WTC11 (cell line): Measurements from ENCODE around the gene SNX8. TPM values are rescaled to one million over a fixed set of nuclear protein-coding genes. Genes with fewer than 3 reads are reported as not detected.

Source experiments
- ESRRA ChIP-seq: sonication (generic); formaldehyde crosslinking; IDR thresholded peaks from 2 replicates; pipeline ENCODE4 v1.8.1; 2022; ENCODE audit warnings: mild to moderate bottlenecking, missing genetic modification reagents, borderline replicate concordance
- IRF2 ChIP-seq: sonication (generic); formaldehyde crosslinking; IDR thresholded peaks from 2 replicates; pipeline ENCODE4 v1.8.0; 2022; ENCODE audit warnings: low read depth, missing genetic modification reagents, borderline replicate concordance
- JAZF1 ChIP-seq: fragments of 250-450 bp; sonication (Bioruptor Pico); IDR thresholded peaks from 2 replicates; pipeline ENCODE4 v1.9.0; 2021; ENCODE audit warnings: moderate library complexity, mild to moderate bottlenecking, inconsistent platforms
- KAT7 ChIP-seq: sonication (generic); formaldehyde crosslinking; IDR thresholded peaks from 2 replicates; pipeline ENCODE4 v1.8.1; 2023; ENCODE audit warnings: missing genetic modification reagents, mild to moderate bottlenecking, borderline replicate concordance
- NFE2L1 ChIP-seq: sonication (generic); formaldehyde crosslinking; IDR thresholded peaks from 2 replicates; pipeline ENCODE4 v1.8.1; 2023; ENCODE audit warnings: missing genetic modification reagents
- NR1H2 ChIP-seq: sonication (generic); formaldehyde crosslinking; IDR thresholded peaks from 2 replicates; pipeline ENCODE4 v1.9.0; 2021; ENCODE audit warnings: mild to moderate bottlenecking, moderate library complexity, missing genetic modification reagents
- OVOL2 ChIP-seq: fragments of 250-450 bp; sonication (Bioruptor Pico); IDR thresholded peaks from 2 replicates; pipeline ENCODE4 v1.9.0; 2021; ENCODE audit warnings: mild to moderate bottlenecking, borderline replicate concordance
- TEAD1 ChIP-seq: sonication (generic); formaldehyde crosslinking; IDR thresholded peaks from 2 replicates; pipeline ENCODE4 v1.8.0; 2022; ENCODE audit warnings: mild to moderate bottlenecking, missing genetic modification reagents
- TP53 ChIP-seq: sonication (generic); formaldehyde crosslinking; IDR thresholded peaks from 2 replicates; pipeline ENCODE4 v1.8.1; 2023; ENCODE audit warnings: mild to moderate bottlenecking, missing genetic modification reagents
- ZNF396 ChIP-seq: fragments of 250-450 bp; sonication (Bioruptor Pico); IDR thresholded peaks from 2 replicates; pipeline ENCODE4 v1.8.0; 2021; ENCODE audit warnings: mild to moderate bottlenecking, moderate library complexity, borderline replicate concordance
- ZNF671 ChIP-seq: fragments of 250-450 bp; sonication (Bioruptor Pico); IDR thresholded peaks from 2 replicates; pipeline ENCODE4 v1.8.0; 2021; ENCODE audit warnings: mild to moderate bottlenecking
- total RNA-seq: library from RNA; stranded (reverse); gene quantifications from 3 replicates; pipeline ENCODE4 v1.2.3, GENCODE V29; 2021
- TF ChIP-seq, protein P1 (sequence below): sonication (generic); formaldehyde crosslinking; IDR thresholded peaks from 2 replicates; pipeline ENCODE4 v1.8.1; 2023; ENCODE audit warnings: mild to moderate bottlenecking, moderate library complexity, missing genetic modification reagents
- TF ChIP-seq, protein P2 (sequence below): sonication (generic); formaldehyde crosslinking; IDR thresholded peaks from 2 replicates; pipeline ENCODE4 v1.8.0; 2022; ENCODE audit warnings: mild to moderate bottlenecking, missing genetic modification reagents
- TF ChIP-seq, protein P3 (sequence below): sonication (generic); formaldehyde crosslinking; IDR thresholded peaks from 2 replicates; pipeline ENCODE4 v1.8.0; 2022; ENCODE audit warnings: missing genetic modification reagents
- TF ChIP-seq, protein P4 (sequence below): fragments of 200-600 bp; IDR thresholded peaks from 2 replicates; pipeline ENCODE4 v1.8.0; 2022; ENCODE audit warnings: antibody characterized with exemption
- TF ChIP-seq, protein P5 (sequence below): fragments of 250-450 bp; sonication (Bioruptor Pico); IDR thresholded peaks from 2 replicates; pipeline ENCODE4 v1.9.0; 2021; ENCODE audit warnings: mild to moderate bottlenecking
- TF ChIP-seq, protein P6 (sequence below): sonication (generic); formaldehyde crosslinking; IDR thresholded peaks from 2 replicates; pipeline ENCODE4 v1.8.1; 2022; ENCODE audit warnings: mild to moderate bottlenecking, missing genetic modification reagents, moderate library complexity, borderline replicate concordance
- TF ChIP-seq, protein P7 (sequence below): sonication (generic); formaldehyde crosslinking; IDR thresholded peaks from 2 replicates; pipeline ENCODE4 v1.8.1; 2023; ENCODE audit warnings: mild to moderate bottlenecking, missing genetic modification reagents
- TF ChIP-seq, protein P8 (sequence below): sonication (generic); formaldehyde crosslinking; IDR thresholded peaks from 2 replicates; pipeline ENCODE4 v1.8.1; 2023; ENCODE audit warnings: mild to moderate bottlenecking, missing genetic modification reagents, borderline replicate concordance

SNX8 gene
- total RNA-seq, 1 experiment from 2014 or later, result 50.8 TPM

DNA sequence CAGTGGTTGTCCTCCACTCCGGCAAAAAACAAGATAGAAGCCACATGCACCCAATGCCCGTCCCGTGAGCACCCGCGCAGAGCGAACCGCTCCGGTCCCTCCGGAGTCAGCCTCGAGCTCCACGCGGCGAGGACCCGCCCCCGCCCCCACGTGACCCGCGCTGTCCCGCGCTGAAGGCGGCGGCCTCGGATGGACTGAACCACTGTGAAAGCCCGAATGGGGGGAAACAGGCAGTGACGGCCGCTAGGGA is 39.6 kb upstream of the SNX8 start (continued):
- TF ChIP-seq, protein P1, sequence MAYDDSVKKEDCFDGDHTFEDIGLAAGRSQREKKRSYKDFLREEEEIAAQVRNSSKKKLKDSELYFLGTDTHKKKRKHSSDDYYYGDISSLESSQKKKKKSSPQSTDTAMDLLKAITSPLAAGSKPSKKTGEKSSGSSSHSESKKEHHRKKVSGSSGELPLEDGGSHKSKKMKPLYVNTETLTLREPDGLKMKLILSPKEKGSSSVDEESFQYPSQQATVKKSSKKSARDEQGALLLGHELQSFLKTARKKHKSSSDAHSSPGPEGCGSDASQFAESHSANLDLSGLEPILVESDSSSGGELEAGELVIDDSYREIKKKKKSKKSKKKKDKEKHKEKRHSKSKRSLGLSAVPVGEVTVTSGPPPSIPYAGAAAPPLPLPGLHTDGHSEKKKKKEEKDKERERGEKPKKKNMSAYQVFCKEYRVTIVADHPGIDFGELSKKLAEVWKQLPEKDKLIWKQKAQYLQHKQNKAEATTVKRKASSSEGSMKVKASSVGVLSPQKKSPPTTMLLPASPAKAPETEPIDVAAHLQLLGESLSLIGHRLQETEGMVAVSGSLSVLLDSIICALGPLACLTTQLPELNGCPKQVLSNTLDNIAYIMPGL (CRISPR knock-in tag), result 0 out of 2 replicates have a peak, but pooled peaks have one; percentile 55
- TF ChIP-seq, protein P2, sequence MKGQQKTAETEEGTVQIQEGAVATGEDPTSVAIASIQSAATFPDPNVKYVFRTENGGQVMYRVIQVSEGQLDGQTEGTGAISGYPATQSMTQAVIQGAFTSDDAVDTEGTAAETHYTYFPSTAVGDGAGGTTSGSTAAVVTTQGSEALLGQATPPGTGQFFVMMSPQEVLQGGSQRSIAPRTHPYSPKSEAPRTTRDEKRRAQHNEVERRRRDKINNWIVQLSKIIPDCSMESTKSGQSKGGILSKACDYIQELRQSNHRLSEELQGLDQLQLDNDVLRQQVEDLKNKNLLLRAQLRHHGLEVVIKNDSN (CRISPR knock-in tag), result peak; percentile 99
- TF ChIP-seq TEAD1 (CRISPR knock-in tag), result peak; percentile 80; the same call in 1 of the 2 replicates
- TF ChIP-seq OVOL2 (CRISPR knock-in tag), result no peak
- TF ChIP-seq ZNF671 (CRISPR knock-in tag), result no peak
- TF ChIP-seq NFE2L1, result peak; percentile 83; the same call in 1 of the 2 replicates
- TF ChIP-seq, protein P3, sequence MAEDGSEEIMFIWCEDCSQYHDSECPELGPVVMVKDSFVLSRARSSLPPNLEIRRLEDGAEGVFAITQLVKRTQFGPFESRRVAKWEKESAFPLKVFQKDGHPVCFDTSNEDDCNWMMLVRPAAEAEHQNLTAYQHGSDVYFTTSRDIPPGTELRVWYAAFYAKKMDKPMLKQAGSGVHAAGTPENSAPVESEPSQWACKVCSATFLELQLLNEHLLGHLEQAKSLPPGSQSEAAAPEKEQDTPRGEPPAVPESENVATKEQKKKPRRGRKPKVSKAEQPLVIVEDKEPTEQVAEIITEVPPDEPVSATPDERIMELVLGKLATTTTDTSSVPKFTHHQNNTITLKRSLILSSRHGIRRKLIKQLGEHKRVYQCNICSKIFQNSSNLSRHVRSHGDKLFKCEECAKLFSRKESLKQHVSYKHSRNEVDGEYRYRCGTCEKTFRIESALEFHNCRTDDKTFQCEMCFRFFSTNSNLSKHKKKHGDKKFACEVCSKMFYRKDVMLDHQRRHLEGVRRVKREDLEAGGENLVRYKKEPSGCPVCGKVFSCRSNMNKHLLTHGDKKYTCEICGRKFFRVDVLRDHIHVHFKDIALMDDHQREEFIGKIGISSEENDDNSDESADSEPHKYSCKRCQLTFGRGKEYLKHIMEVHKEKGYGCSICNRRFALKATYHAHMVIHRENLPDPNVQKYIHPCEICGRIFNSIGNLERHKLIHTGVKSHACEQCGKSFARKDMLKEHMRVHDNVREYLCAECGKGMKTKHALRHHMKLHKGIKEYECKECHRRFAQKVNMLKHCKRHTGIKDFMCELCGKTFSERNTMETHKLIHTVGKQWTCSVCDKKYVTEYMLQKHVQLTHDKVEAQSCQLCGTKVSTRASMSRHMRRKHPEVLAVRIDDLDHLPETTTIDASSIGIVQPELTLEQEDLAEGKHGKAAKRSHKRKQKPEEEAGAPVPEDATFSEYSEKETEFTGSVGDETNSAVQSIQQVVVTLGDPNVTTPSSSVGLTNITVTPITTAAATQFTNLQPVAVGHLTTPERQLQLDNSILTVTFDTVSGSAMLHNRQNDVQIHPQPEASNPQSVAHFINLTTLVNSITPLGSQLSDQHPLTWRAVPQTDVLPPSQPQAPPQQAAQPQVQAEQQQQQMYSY (CRISPR knock-in tag), result peak; percentile 43; the same call in 1 of the 2 replicates
- peak; percentile 53; the same call in 1 of the 2 replicates for TF ChIP-seq ESRRA (CRISPR knock-in tag)
- TF ChIP-seq IRF2 (CRISPR knock-in tag), result no peak
- TF ChIP-seq JAZF1 (CRISPR knock-in tag), result no peak
- no peak for TF ChIP-seq NR1H2 (CRISPR knock-in tag)
- TF ChIP-seq, protein P4, sequence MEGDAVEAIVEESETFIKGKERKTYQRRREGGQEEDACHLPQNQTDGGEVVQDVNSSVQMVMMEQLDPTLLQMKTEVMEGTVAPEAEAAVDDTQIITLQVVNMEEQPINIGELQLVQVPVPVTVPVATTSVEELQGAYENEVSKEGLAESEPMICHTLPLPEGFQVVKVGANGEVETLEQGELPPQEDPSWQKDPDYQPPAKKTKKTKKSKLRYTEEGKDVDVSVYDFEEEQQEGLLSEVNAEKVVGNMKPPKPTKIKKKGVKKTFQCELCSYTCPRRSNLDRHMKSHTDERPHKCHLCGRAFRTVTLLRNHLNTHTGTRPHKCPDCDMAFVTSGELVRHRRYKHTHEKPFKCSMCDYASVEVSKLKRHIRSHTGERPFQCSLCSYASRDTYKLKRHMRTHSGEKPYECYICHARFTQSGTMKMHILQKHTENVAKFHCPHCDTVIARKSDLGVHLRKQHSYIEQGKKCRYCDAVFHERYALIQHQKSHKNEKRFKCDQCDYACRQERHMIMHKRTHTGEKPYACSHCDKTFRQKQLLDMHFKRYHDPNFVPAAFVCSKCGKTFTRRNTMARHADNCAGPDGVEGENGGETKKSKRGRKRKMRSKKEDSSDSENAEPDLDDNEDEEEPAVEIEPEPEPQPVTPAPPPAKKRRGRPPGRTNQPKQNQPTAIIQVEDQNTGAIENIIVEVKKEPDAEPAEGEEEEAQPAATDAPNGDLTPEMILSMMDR, result no peak
- TF ChIP-seq KAT7 (CRISPR knock-in tag), result peak; percentile 60; the same call in 1 of the 2 replicates
- no peak for TF ChIP-seq ZNF396 (CRISPR knock-in tag)
- TF ChIP-seq, protein P5, sequence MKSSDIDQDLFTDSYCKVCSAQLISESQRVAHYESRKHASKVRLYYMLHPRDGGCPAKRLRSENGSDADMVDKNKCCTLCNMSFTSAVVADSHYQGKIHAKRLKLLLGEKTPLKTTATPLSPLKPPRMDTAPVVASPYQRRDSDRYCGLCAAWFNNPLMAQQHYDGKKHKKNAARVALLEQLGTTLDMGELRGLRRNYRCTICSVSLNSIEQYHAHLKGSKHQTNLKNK (CRISPR knock-in tag), result no peak
- TF ChIP-seq, protein P6, sequence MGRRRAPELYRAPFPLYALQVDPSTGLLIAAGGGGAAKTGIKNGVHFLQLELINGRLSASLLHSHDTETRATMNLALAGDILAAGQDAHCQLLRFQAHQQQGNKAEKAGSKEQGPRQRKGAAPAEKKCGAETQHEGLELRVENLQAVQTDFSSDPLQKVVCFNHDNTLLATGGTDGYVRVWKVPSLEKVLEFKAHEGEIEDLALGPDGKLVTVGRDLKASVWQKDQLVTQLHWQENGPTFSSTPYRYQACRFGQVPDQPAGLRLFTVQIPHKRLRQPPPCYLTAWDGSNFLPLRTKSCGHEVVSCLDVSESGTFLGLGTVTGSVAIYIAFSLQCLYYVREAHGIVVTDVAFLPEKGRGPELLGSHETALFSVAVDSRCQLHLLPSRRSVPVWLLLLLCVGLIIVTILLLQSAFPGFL (CRISPR knock-in tag), result 0 out of 2 replicates have a peak, but pooled peaks have one; percentile 78
- TF ChIP-seq TP53 (CRISPR knock-in tag), result 0 out of 2 replicates have a peak, but pooled peaks have one; percentile 38
- TF ChIP-seq, protein P7, sequence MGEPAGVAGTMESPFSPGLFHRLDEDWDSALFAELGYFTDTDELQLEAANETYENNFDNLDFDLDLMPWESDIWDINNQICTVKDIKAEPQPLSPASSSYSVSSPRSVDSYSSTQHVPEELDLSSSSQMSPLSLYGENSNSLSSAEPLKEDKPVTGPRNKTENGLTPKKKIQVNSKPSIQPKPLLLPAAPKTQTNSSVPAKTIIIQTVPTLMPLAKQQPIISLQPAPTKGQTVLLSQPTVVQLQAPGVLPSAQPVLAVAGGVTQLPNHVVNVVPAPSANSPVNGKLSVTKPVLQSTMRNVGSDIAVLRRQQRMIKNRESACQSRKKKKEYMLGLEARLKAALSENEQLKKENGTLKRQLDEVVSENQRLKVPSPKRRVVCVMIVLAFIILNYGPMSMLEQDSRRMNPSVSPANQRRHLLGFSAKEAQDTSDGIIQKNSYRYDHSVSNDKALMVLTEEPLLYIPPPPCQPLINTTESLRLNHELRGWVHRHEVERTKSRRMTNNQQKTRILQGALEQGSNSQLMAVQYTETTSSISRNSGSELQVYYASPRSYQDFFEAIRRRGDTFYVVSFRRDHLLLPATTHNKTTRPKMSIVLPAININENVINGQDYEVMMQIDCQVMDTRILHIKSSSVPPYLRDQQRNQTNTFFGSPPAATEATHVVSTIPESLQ (CRISPR knock-in tag), result no peak
- TF ChIP-seq, protein P8, sequence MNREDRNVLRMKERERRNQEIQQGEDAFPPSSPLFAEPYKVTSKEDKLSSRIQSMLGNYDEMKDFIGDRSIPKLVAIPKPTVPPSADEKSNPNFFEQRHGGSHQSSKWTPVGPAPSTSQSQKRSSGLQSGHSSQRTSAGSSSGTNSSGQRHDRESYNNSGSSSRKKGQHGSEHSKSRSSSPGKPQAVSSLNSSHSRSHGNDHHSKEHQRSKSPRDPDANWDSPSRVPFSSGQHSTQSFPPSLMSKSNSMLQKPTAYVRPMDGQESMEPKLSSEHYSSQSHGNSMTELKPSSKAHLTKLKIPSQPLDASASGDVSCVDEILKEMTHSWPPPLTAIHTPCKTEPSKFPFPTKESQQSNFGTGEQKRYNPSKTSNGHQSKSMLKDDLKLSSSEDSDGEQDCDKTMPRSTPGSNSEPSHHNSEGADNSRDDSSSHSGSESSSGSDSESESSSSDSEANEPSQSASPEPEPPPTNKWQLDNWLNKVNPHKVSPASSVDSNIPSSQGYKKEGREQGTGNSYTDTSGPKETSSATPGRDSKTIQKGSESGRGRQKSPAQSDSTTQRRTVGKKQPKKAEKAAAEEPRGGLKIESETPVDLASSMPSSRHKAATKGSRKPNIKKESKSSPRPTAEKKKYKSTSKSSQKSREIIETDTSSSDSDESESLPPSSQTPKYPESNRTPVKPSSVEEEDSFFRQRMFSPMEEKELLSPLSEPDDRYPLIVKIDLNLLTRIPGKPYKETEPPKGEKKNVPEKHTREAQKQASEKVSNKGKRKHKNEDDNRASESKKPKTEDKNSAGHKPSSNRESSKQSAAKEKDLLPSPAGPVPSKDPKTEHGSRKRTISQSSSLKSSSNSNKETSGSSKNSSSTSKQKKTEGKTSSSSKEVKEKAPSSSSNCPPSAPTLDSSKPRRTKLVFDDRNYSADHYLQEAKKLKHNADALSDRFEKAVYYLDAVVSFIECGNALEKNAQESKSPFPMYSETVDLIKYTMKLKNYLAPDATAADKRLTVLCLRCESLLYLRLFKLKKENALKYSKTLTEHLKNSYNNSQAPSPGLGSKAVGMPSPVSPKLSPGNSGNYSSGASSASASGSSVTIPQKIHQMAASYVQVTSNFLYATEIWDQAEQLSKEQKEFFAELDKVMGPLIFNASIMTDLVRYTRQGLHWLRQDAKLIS (CRISPR knock-in tag), result no peak
